Thyroid gland (tissue), 4 donors: Measurements from ENCODE around the gene ODC1.

ENCODE experiments used
- POLR2A ChIP-seq, 2 donors: fragments of 450-650 bp; IDR thresholded peaks; one replicate each; pipeline ENCODE4 v1.6.1; 2017; ENCODE audit warnings: antibody characterized with exemption in 2 of 2, mild to moderate bottlenecking in 2 of 2, moderate library complexity in 1 of 2
- TF ChIP-seq, protein P1 (sequence below), 6 experiments: fragments of 200-600 bp in 3 of 6; fragments of 450-650 bp in 3 of 6; sonication (generic) in 3 of 6; IDR thresholded peaks; one replicate each; pipeline ENCODE4 v1.5.1; 2016 to 2019; ENCODE audit warnings: antibody characterized with exemption in 6 of 6, mild to moderate bottlenecking in 2 of 6, inconsistent platforms in 1 of 6, moderate library complexity in 1 of 6

DNA sequence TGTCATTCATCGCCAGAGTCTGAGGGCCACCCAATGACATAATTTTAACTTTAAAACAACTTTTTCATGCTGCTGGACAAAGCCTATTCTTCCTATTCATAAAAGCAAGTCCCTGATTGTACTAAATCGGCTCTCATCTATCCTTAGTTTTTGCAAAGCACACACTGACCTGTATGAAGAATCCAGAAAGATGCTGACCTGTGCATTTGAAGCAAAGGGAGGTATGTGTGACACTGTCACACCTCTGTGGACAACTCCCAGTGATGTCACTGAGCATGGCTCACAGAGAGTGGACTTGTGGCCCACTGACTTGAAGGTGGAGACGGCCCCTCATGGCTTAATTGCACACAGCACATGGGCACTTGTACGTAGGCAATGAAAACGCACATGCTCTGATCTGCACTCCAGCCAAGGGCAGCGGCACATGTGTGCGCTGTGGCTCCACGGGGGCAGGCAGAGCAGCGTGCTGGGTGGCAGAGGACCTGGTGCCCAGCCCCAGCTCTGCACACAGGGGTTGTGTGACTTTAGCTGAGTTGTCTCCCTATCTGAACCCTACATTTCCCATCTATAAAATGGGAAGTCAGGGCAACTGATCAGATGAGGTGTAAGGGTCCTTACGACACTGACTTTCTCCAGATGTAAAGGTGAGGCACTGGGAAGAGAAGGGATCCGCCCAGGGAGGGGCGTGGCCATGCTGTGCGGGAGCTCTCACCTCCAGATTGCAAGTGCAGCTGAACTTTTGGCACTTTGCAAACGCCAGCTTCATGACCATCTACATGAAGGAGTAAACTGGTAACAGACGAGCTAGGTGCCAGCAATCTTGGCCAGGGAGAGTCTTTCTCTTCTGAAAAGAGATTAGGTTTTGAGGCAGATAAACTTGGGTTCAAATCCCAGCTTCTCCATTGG is 14.3 kb upstream of the ODC1 start:
- TF ChIP-seq, protein P1, sequence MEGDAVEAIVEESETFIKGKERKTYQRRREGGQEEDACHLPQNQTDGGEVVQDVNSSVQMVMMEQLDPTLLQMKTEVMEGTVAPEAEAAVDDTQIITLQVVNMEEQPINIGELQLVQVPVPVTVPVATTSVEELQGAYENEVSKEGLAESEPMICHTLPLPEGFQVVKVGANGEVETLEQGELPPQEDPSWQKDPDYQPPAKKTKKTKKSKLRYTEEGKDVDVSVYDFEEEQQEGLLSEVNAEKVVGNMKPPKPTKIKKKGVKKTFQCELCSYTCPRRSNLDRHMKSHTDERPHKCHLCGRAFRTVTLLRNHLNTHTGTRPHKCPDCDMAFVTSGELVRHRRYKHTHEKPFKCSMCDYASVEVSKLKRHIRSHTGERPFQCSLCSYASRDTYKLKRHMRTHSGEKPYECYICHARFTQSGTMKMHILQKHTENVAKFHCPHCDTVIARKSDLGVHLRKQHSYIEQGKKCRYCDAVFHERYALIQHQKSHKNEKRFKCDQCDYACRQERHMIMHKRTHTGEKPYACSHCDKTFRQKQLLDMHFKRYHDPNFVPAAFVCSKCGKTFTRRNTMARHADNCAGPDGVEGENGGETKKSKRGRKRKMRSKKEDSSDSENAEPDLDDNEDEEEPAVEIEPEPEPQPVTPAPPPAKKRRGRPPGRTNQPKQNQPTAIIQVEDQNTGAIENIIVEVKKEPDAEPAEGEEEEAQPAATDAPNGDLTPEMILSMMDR (IDR thresholded peaks at IDR 0.05), result no peak
- no peak for TF ChIP-seq POLR2A (IDR thresholded peaks at IDR 0.05)
